Astrocyte (in vitro differentiated cells and primary cell): Measurements from ENCODE around the gene HINT2. TPM values are rescaled to one million over a fixed set of nuclear protein-coding genes. Genes with fewer than 3 reads are reported as not detected.

ENCODE experiments used
- DNase-seq: peaks from one replicate; pipeline ENCODE4 v3.0.0-alpha.2; 2010; ENCODE audit warnings: low read depth
- FAIRE-seq: peaks from 2 replicates; lab custom pipeline; 2011; peaks lifted over from hg19 to GRCh38; lab: Jason Lieb, UNC
- H2AFZ ChIP-seq: 2 replicates; pipeline ENCODE4 v1.6.0; 2012; ENCODE audit warnings: low read depth, low read length, inconsistent platforms
- H3K27ac ChIP-seq: 2 replicates; pipeline ENCODE4 v1.5.1; 2011; ENCODE audit warnings: low read depth, low read length, inconsistent platforms
- H3K27me3 ChIP-seq: 2 replicates; pipeline ENCODE4 v1.6.0; 2011; ENCODE audit warnings: low read length, inconsistent platforms; ENCODE audit not compliant: insufficient read depth
- H3K36me3 ChIP-seq: 2 replicates; pipeline ENCODE4 v1.5.1; 2011; ENCODE audit warnings: low read length, inconsistent platforms; ENCODE audit not compliant: insufficient read depth
- H3K4me1 ChIP-seq: 2 replicates; pipeline ENCODE4 v1.5.1; 2011; ENCODE audit warnings: low read length, inconsistent platforms; ENCODE audit not compliant: insufficient read depth
- H3K4me2 ChIP-seq: 2 replicates; pipeline ENCODE4 v1.6.0; 2012; ENCODE audit warnings: low read length, inconsistent platforms
- H3K4me3 ChIP-seq: 2 replicates; pipeline ENCODE4 v1.5.1; 2011; ENCODE audit warnings: low read depth, mild to moderate bottlenecking, low read length, inconsistent platforms; ENCODE audit not compliant: insufficient read depth
- H3K79me2 ChIP-seq: 2 replicates; pipeline ENCODE4 v1.6.0; 2012; ENCODE audit warnings: mild to moderate bottlenecking, low read length, inconsistent platforms; ENCODE audit not compliant: insufficient read depth
- H3K9ac ChIP-seq: 2 replicates; pipeline ENCODE4 v1.6.0; 2012; ENCODE audit warnings: mild to moderate bottlenecking, low read length, inconsistent platforms
- H3K9me3 ChIP-seq: 2 replicates; pipeline ENCODE4 v1.5.1; 2012; ENCODE audit warnings: low read depth, mild to moderate bottlenecking, low read length, inconsistent platforms; ENCODE audit not compliant: insufficient read depth
- H4K20me1 ChIP-seq: 2 replicates; pipeline ENCODE4 v1.6.0; 2012; ENCODE audit warnings: low read length, inconsistent platforms; ENCODE audit not compliant: insufficient read depth
- H3K27ac Mint-ChIP-seq: one replicate; pipeline ENCODE4 v1.8.0; 2021; ENCODE audit warnings: mild to moderate bottlenecking, mixed read lengths; ENCODE audit not compliant: unreplicated experiment
- H3K27me3 Mint-ChIP-seq: one replicate; pipeline ENCODE4 v1.8.0; 2021; ENCODE audit warnings: low read depth, mixed read lengths; ENCODE audit not compliant: unreplicated experiment
- H3K36me3 Mint-ChIP-seq: one replicate; pipeline ENCODE4 v1.8.0; 2021; ENCODE audit warnings: low read depth, mixed read lengths; ENCODE audit not compliant: unreplicated experiment
- H3K4me1 Mint-ChIP-seq: one replicate; pipeline ENCODE4 v1.8.0; 2021; ENCODE audit warnings: low read depth, mixed read lengths; ENCODE audit not compliant: unreplicated experiment
- H3K4me3 Mint-ChIP-seq: one replicate; pipeline ENCODE4 v1.8.0; 2021; ENCODE audit warnings: mild to moderate bottlenecking, moderate library complexity, mixed read lengths; ENCODE audit not compliant: unreplicated experiment
- H3K9me3 Mint-ChIP-seq: one replicate; pipeline ENCODE4 v1.8.0; 2021; ENCODE audit warnings: mild to moderate bottlenecking, mixed read lengths; ENCODE audit not compliant: unreplicated experiment
- EZH2 ChIP-seq: IDR thresholded peaks from 2 replicates; pipeline ENCODE4 v1.6.1; 2012; ENCODE audit warnings: mild to moderate bottlenecking, low read length, inconsistent platforms; ENCODE audit not compliant: insufficient read depth
- total RNA-seq: library from RNA; stranded (reverse); gene quantifications from 2 replicates; pipeline ENCODE4 v1.2.1, GENCODE V29; 2021
- TF ChIP-seq, protein P1 (sequence below): IDR thresholded peaks from 2 replicates; pipeline ENCODE4 v1.5.1; 2011; ENCODE audit warnings: low read depth, mild to moderate bottlenecking, inconsistent platforms, low read length, moderate library complexity; ENCODE audit not compliant: insufficient read depth

The HINT2 gene
- total RNA-seq, 1 donor from 2014 or later = 22.8 TPM

DNA sequence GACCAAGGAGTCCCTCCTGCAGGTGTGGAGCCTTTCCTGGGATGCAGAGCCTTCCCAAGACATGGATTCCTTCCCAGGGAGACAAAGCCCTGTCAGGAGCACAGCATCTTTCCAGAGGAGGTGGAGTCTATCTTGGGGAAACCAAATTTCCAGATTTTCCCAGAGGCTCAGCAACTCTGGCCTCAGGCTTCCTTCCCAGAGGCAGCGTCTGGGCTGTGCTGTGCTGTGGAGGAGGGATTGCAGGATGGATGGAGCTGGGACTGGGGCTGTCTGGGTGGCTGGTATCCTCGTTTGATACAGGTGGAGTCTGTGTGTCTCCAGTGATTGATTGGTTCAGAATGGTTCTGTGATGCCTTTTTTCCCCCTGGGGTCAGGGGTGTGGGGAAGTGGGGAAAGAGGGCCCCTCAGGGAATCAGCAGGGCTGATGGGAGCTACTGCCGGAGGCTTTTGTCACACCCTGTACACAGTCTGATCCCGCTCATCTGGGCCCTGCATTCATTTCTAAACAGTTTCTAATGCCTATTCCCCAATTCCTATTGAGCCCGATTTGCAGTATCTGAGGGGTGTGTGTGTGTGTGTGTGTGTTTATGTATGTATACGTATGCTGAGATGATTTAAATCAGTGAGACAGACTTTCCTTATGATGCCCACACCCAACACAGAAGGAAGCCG is 39.4 kb upstream of the HINT2 start:
- Histone ChIP-seq H3K79me2 (no peaks in the 10 kb centered on the region), H3K4me3 (no peak overlapping the region), H3K9me3 (no peaks in the 10 kb centered on the region), H3K4me1 (no peaks in the 10 kb centered on the region), H3K27ac (no peak overlapping the region), H3K36me3 (no peaks in the 10 kb centered on the region), H2AFZ (no peak overlapping the region), H3K27me3 (no peaks in the 10 kb centered on the region), H4K20me1 (no peaks in the 10 kb centered on the region), H3K9ac (no peak overlapping the region), H3K4me2 (no peak overlapping the region)
- FAIRE-seq (no peak), DNase-seq (no peak)
- TF ChIP-seq EZH2 = no peak
- TF ChIP-seq, protein P1, sequence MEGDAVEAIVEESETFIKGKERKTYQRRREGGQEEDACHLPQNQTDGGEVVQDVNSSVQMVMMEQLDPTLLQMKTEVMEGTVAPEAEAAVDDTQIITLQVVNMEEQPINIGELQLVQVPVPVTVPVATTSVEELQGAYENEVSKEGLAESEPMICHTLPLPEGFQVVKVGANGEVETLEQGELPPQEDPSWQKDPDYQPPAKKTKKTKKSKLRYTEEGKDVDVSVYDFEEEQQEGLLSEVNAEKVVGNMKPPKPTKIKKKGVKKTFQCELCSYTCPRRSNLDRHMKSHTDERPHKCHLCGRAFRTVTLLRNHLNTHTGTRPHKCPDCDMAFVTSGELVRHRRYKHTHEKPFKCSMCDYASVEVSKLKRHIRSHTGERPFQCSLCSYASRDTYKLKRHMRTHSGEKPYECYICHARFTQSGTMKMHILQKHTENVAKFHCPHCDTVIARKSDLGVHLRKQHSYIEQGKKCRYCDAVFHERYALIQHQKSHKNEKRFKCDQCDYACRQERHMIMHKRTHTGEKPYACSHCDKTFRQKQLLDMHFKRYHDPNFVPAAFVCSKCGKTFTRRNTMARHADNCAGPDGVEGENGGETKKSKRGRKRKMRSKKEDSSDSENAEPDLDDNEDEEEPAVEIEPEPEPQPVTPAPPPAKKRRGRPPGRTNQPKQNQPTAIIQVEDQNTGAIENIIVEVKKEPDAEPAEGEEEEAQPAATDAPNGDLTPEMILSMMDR = no peak
- H3K9me3 Mint-ChIP-seq = peaks cover 1% of the 10 kb centered on the region
- H3K4me1 Mint-ChIP-seq = no peaks in the 10 kb centered on the region
- peaks cover 8% of the 10 kb centered on the region for H3K36me3 Mint-ChIP-seq
- peak overlapping the region; percentile 22 for H3K4me3 Mint-ChIP-seq
- H3K27ac Mint-ChIP-seq = no peak overlapping the region
- H3K27me3 Mint-ChIP-seq = peaks cover 46% of the 10 kb centered on the region

DNA sequence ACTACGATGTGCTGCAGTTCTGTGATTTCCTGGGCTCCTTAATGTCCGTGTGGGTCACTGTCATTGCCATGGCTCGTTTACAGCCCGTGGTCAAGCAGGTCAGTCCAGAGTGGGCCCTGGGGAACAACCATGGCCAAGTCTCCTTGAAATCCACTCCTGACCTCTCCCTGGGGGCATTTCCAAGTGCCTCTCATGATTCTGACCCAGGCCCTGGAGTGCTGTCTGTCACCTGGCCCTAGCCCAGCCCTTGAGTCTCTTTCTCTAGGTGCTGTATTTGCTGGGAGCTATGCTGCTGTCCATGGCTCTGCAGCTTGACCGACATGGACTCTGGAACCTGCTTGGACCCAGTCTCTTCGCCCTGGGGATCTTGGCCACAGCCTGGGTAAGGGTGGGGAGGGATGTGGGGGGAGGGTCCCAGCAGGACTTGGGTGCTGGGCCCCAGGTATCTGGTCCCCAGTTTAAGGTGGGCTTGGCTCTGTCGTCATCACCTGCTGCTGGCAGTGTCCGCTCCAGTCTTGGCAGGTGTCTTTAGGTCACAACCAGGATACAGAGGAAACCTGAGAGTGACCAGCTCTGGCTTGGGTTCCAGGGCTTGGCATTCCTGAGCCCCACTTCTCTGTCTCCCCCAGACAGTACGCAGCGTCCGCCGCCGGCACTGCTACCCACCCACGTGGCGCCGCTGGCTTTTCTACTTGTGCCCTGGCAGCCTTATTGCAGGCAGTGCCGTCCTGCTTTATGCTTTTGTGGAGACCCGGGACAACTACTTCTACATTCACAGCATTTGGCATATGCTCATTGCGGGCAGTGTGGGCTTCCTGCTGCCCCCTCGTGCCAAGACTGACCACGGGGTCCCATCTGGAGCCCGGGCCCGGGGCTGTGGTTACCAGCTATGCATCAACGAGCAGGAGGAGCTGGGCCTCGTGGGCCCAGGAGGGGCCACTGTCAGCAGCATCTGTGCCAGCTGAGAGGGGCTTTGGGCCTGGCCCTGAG is 38.3 kb upstream of the HINT2 start:
- no peak for TF ChIP-seq EZH2
- TF ChIP-seq, protein P1 = no peak
- Histone ChIP-seq H3K36me3 (no peaks in the 10 kb centered on the region), H4K20me1 (no peaks in the 10 kb centered on the region), H3K9ac (no peak overlapping the region), H3K79me2 (no peaks in the 10 kb centered on the region), H3K4me3 (no peak overlapping the region), H3K27me3 (no peaks in the 10 kb centered on the region), H3K4me1 (peaks cover 3% of the 10 kb centered on the region), H3K27ac (no peak overlapping the region), H2AFZ (no peak overlapping the region), H3K4me2 (no peak overlapping the region), H3K9me3 (no peaks in the 10 kb centered on the region)
- Mint-ChIP-seq H3K36me3 (peaks cover 10% of the 10 kb centered on the region), H3K4me3 (no peak overlapping the region), H3K27me3 (peaks cover 44% of the 10 kb centered on the region), H3K9me3 (peaks cover 1% of the 10 kb centered on the region), H3K27ac (no peak overlapping the region), H3K4me1 (peaks cover 2% of the 10 kb centered on the region)
- FAIRE-seq (no peak), DNase-seq (no peak)
